CD4-positive, alpha-beta T cell treated with Interleukin-12 subunit alpha and Interleukin-12 subunit beta, for 1 hour (primary cell): ENCODE measurements around the gene FXYD5.

Experiments used
- DNase-seq: peaks from one replicate; pipeline ENCODE4 v3.0.0-alpha.2; 2020

The FXYD5 gene

GRCh38 chr19:35216016-35216832 lies 61.7 kb downstream of the FXYD5 start:
- no peak for DNase-seq

GRCh38 chr19:35216833-35217648 lies 62.5 kb downstream of the FXYD5 start:
- peak; percentile 64 for DNase-seq

- DNase-seq: no peak
Observed at GRCh38 chr19:35217649-35217990, 63.1 kb downstream of the FXYD5 start.

- no peak for DNase-seq
Observed at GRCh38 chr19:35219008-35219407, 64.5 kb downstream of the FXYD5 start.
